GM23338 (cell line): ENCODE data around the gene ZNF766.

Experiments
- CREB1 ChIP-seq: fragments of 250-450 bp; sonication (Bioruptor Pico); IDR thresholded peaks from 2 replicates; pipeline ENCODE4 v1.5.0; 2020; ENCODE audit warnings: low read depth, mild to moderate bottlenecking, moderate library complexity
- EZH2 ChIP-seq: fragments of 200-600 bp; sonication (generic); IDR thresholded peaks from one replicate; pipeline ENCODE4 v1.8.0; 2017; ENCODE audit warnings: antibody characterized with exemption, mild to moderate bottlenecking, low read depth; ENCODE audit not compliant: unreplicated experiment
- EZH2phosphoT487 ChIP-seq: fragments of 200-600 bp; sonication (generic); IDR thresholded peaks from one replicate; pipeline ENCODE4 v1.8.1; 2018; ENCODE audit warnings: antibody characterized with exemption; ENCODE audit not compliant: unreplicated experiment
- JUNB ChIP-seq: IDR thresholded peaks from one replicate; pipeline ENCODE4 v1.6.1; 2016; ENCODE audit warnings: antibody characterized with exemption; ENCODE audit not compliant: unreplicated experiment
- NANOG ChIP-seq: IDR thresholded peaks from 2 replicates; pipeline ENCODE4 v1.6.1; 2016; ENCODE audit warnings: antibody characterized with exemption, borderline replicate concordance
- POLR2AphosphoS5 ChIP-seq: IDR thresholded peaks from 2 replicates; pipeline ENCODE4 v1.6.1; 2016; ENCODE audit warnings: antibody characterized with exemption, low read depth
- STAT1 ChIP-seq: IDR thresholded peaks from one replicate; pipeline ENCODE4 v1.6.1; 2016; ENCODE audit warnings: antibody characterized with exemption; ENCODE audit not compliant: unreplicated experiment
- TF ChIP-seq, protein P1 (sequence below), 2 experiments: fragments of 200-600 bp in 1 of 2; sonication (generic) in 1 of 2; conservative IDR thresholded peaks; 2 replicates each; pipeline versions ENCODE4 v1.5.1 to v1.6.1; 2016 to 2017; ENCODE audit warnings: antibody characterized with exemption in 2 of 2, low read depth in 2 of 2, mild to moderate bottlenecking in 2 of 2, moderate library complexity in 1 of 2
- TF ChIP-seq, protein P2 (sequence below): IDR thresholded peaks from one replicate; pipeline ENCODE4 v1.6.1; 2018; ENCODE audit warnings: antibody characterized with exemption; ENCODE audit not compliant: unreplicated experiment
- TF ChIP-seq, protein P3 (sequence below): IDR thresholded peaks from 2 replicates; pipeline ENCODE4 v1.6.1; 2016; ENCODE audit warnings: antibody characterized with exemption

DNA sequence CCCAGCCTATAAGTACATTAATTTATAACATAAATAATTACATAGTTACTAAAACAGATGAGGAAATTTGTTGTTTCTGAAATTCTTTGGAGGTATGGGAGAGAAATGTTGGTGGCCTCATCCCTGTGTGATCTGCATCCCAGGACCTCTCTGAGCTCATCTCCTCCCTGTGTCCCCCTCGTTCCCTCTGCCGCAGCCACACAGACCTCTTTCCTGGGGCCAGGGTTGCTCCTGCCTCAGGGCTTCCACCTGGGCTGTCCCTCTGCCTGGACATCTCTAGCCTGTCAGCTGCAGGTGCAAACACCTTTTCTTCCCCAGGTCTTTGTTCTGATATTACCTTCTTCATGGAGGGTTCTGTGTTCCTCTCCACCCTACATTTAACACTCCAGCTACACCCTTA is 3.9 kb downstream of the ZNF766 start:
- TF ChIP-seq NANOG (no peak), CREB1 (CRISPR knock-in tag) (no peak), POLR2AphosphoS5 (no peak), EZH2phosphoT487 (no peak), EZH2 (no peak), STAT1 (no peak), JUNB (no peak)
- TF ChIP-seq, protein P1, sequence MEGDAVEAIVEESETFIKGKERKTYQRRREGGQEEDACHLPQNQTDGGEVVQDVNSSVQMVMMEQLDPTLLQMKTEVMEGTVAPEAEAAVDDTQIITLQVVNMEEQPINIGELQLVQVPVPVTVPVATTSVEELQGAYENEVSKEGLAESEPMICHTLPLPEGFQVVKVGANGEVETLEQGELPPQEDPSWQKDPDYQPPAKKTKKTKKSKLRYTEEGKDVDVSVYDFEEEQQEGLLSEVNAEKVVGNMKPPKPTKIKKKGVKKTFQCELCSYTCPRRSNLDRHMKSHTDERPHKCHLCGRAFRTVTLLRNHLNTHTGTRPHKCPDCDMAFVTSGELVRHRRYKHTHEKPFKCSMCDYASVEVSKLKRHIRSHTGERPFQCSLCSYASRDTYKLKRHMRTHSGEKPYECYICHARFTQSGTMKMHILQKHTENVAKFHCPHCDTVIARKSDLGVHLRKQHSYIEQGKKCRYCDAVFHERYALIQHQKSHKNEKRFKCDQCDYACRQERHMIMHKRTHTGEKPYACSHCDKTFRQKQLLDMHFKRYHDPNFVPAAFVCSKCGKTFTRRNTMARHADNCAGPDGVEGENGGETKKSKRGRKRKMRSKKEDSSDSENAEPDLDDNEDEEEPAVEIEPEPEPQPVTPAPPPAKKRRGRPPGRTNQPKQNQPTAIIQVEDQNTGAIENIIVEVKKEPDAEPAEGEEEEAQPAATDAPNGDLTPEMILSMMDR (conservative IDR thresholded peaks at IDR 0.05; ENCODE audit: low read depth in 2 of 2): no peak
- TF ChIP-seq, protein P2, sequence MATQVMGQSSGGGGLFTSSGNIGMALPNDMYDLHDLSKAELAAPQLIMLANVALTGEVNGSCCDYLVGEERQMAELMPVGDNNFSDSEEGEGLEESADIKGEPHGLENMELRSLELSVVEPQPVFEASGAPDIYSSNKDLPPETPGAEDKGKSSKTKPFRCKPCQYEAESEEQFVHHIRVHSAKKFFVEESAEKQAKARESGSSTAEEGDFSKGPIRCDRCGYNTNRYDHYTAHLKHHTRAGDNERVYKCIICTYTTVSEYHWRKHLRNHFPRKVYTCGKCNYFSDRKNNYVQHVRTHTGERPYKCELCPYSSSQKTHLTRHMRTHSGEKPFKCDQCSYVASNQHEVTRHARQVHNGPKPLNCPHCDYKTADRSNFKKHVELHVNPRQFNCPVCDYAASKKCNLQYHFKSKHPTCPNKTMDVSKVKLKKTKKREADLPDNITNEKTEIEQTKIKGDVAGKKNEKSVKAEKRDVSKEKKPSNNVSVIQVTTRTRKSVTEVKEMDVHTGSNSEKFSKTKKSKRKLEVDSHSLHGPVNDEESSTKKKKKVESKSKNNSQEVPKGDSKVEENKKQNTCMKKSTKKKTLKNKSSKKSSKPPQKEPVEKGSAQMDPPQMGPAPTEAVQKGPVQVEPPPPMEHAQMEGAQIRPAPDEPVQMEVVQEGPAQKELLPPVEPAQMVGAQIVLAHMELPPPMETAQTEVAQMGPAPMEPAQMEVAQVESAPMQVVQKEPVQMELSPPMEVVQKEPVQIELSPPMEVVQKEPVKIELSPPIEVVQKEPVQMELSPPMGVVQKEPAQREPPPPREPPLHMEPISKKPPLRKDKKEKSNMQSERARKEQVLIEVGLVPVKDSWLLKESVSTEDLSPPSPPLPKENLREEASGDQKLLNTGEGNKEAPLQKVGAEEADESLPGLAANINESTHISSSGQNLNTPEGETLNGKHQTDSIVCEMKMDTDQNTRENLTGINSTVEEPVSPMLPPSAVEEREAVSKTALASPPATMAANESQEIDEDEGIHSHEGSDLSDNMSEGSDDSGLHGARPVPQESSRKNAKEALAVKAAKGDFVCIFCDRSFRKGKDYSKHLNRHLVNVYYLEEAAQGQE: no peak
- TF ChIP-seq, protein P3, sequence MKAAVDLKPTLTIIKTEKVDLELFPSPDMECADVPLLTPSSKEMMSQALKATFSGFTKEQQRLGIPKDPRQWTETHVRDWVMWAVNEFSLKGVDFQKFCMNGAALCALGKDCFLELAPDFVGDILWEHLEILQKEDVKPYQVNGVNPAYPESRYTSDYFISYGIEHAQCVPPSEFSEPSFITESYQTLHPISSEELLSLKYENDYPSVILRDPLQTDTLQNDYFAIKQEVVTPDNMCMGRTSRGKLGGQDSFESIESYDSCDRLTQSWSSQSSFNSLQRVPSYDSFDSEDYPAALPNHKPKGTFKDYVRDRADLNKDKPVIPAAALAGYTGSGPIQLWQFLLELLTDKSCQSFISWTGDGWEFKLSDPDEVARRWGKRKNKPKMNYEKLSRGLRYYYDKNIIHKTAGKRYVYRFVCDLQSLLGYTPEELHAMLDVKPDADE: no peak
